Endothelial cell of umbilical vein (primary cell): ENCODE results near the gene SLC26A2. TPM values are rescaled to one million over a fixed set of nuclear protein-coding genes. Genes with fewer than 3 reads are reported as not detected.

ENCODE experiments used
- BruUV-seq: library from RNA; stranded (reverse); fragments of 400-500 nt; replicated peaks from 2 replicates; lab custom pipeline; 2021; lab: Mats Ljungman, UMichigan
- CTCF ChIA-PET: fragments of 300-600, 350-600 bp; sonication (Branson Sonifier 250); formaldehyde crosslinking; loops from one replicate; lab custom pipeline; 2021; ENCODE audit warnings: antibody characterized with exemption, inconsistent platforms; lab: Charles Lee
- POLR2A ChIA-PET: fragments of 300-600, 350-600 bp; sonication (Branson Sonifier 250); formaldehyde crosslinking; loops from one replicate; lab custom pipeline; 2021; ENCODE audit warnings: antibody characterized with exemption, inconsistent platforms; lab: Charles Lee
- DNase-seq: peaks from one replicate; pipeline ENCODE4 v3.0.0-alpha.2; 2011; ENCODE audit warnings: low read depth, low spot score
- FAIRE-seq: peaks from 2 replicates; lab custom pipeline; 2011; peaks lifted over from hg19 to GRCh38; lab: Jason Lieb, UNC
- H2AFZ ChIP-seq: 2 replicates; pipeline ENCODE4 v1.6.0; 2012; ENCODE audit warnings: low read depth, low read length, control low read depth, inconsistent platforms
- H3K27ac ChIP-seq: 2 replicates; pipeline ENCODE4 v1.5.1; 2011; ENCODE audit warnings: low read depth, mild to moderate bottlenecking, control low read depth, low read length, moderate library complexity; ENCODE audit not compliant: insufficient read depth
- H3K27me3 ChIP-seq, 2 experiments: 2 replicates each; pipeline versions ENCODE4 v1.6.0 to v1.6.1; 2011; ENCODE audit warnings: low read length in 2 of 2, mixed read lengths in 1 of 2; ENCODE audit not compliant: control insufficient read depth in 2 of 2, insufficient read depth in 2 of 2
- H3K36me3 ChIP-seq, 2 experiments: 2 replicates in 1 of 2; 3 replicates in 1 of 2; pipeline ENCODE4 v1.5.1; 2011; ENCODE audit warnings: low read length in 2 of 2, mild to moderate bottlenecking in 1 of 2, moderate library complexity in 1 of 2; ENCODE audit not compliant: control insufficient read depth in 2 of 2, insufficient read depth in 2 of 2; ENCODE audit errors: extremely low read depth in 1 of 2
- H3K4me1 ChIP-seq: 3 replicates; pipeline ENCODE4 v1.5.1; 2011; ENCODE audit warnings: mild to moderate bottlenecking, low read length; ENCODE audit not compliant: control insufficient read depth, insufficient read depth; ENCODE audit errors: extremely low read depth
- H3K4me2 ChIP-seq: 2 replicates; pipeline ENCODE4 v1.6.1; 2011; ENCODE audit warnings: low read length, control low read depth, mixed read lengths; ENCODE audit not compliant: insufficient read depth
- H3K4me3 ChIP-seq, 3 experiments: fragments of 200-600 bp in 1 of 3; sonication (generic), shearing (Covaris generic) in 1 of 3; replicated peaks in 1 of 3; 2 replicates each; pipeline ENCODE4 v1.5.1; 2011 to 2016; ENCODE audit warnings: control low read depth in 3 of 3, low read length in 3 of 3, mild to moderate bottlenecking in 2 of 3, inconsistent platforms in 1 of 3, low read depth in 1 of 3, moderate library complexity in 1 of 3; ENCODE audit not compliant: insufficient read depth in 1 of 3
- H3K79me2 ChIP-seq: 2 replicates; pipeline ENCODE4 v1.6.0; 2012; ENCODE audit warnings: low read length, inconsistent platforms; ENCODE audit not compliant: control insufficient read depth, insufficient read depth
- H3K9ac ChIP-seq: replicated peaks from 2 replicates; pipeline ENCODE3; 2011; ENCODE audit warnings: low read length, control low read depth; ENCODE audit not compliant: insufficient read depth; ENCODE audit errors: extremely low read depth
- H3K9me1 ChIP-seq: replicated peaks from 3 replicates; pipeline ENCODE4 v1.6.0; 2011; ENCODE audit warnings: mild to moderate bottlenecking, low read length; ENCODE audit not compliant: control insufficient read depth, insufficient read depth; ENCODE audit errors: extremely low read depth
- H3K9me3 ChIP-seq: replicated peaks from 2 replicates; pipeline ENCODE4 v1.5.1; 2012; ENCODE audit warnings: low read length, inconsistent platforms; ENCODE audit not compliant: control insufficient read depth, insufficient read depth
- H4K20me1 ChIP-seq: replicated peaks from 2 replicates; pipeline ENCODE3; 2011; ENCODE audit warnings: mild to moderate bottlenecking, low read length; ENCODE audit not compliant: control insufficient read depth, insufficient read depth; ENCODE audit errors: extremely low read depth
- CTCF ChIP-seq, 2 donors: IDR thresholded peaks; 1 replicate in 1 of 2; 2 replicates in 1 of 2; pipeline ENCODE4 v1.5.1; 2011; ENCODE audit warnings: low read length in 2 of 2, mild to moderate bottlenecking in 2 of 2, moderate library complexity in 2 of 2, control low read depth in 1 of 2, inconsistent platforms in 1 of 2, low read depth in 1 of 2; ENCODE audit not compliant: insufficient read depth in 1 of 2; ENCODE audit errors: extremely low read depth in 1 of 2
- EZH2 ChIP-seq: IDR thresholded peaks from 2 replicates; pipeline ENCODE4 v1.6.1; 2012; ENCODE audit warnings: borderline replicate concordance, low read depth, mild to moderate bottlenecking, moderate library complexity, low read length, inconsistent platforms; ENCODE audit not compliant: severe bottlenecking
- FOS ChIP-seq: IDR thresholded peaks from 2 replicates; pipeline ENCODE4 v1.6.1; 2011; ENCODE audit warnings: mild to moderate bottlenecking, low read length, moderate library complexity, borderline replicate concordance; ENCODE audit not compliant: insufficient read depth
- GATA2 ChIP-seq: IDR thresholded peaks from 2 replicates; pipeline ENCODE4 v1.7.0; 2011; ENCODE audit warnings: low read depth, mild to moderate bottlenecking, moderate library complexity, mixed read lengths, low read length; ENCODE audit not compliant: insufficient read length, insufficient read depth
- JUN ChIP-seq: IDR thresholded peaks from 2 replicates; pipeline ENCODE4 v1.6.1; 2011; ENCODE audit warnings: borderline replicate concordance, low read depth; ENCODE audit not compliant: insufficient read length, insufficient read depth
- MAX ChIP-seq: IDR thresholded peaks from 2 replicates; pipeline ENCODE4 v1.6.1; 2011; ENCODE audit not compliant: insufficient read depth, insufficient read length
- MYC ChIP-seq: IDR thresholded peaks from one replicate; pipeline ENCODE4 v1.6.1; 2011; ENCODE audit warnings: mild to moderate bottlenecking, low read depth, low read length
- POLR2A ChIP-seq: IDR thresholded peaks from 2 replicates; pipeline ENCODE4 v1.6.1; 2012; ENCODE audit warnings: low read depth, mild to moderate bottlenecking, control low read depth, low read length
- POLR2AphosphoS5 ChIP-seq: IDR thresholded peaks from 2 replicates; pipeline ENCODE4 v1.6.1; 2012; ENCODE audit warnings: low read depth, mild to moderate bottlenecking, control low read depth, low read length, moderate library complexity; ENCODE audit not compliant: insufficient read depth
- dilution Hi-C: fragments of 300-500 bp; cut with MboI; formaldehyde crosslinking; loops from one replicate; pipeline ENCODE4 v1.15.0; 2019; ENCODE audit warnings: low sequenced_read_pairs; ENCODE audit not compliant: extremely low pct_ligation_motif_present
- intact Hi-C: fragments of 100-400 bp; cut with micrococcal nuclease; formaldehyde crosslinking; loops from one replicate; pipeline ENCODE4 v1.10.0; 2022
- polyA plus RNA-seq, 4 experiments: library from polyadenylated mRNA; depleted of rRNA in 3 of 4; stranded (reverse) in 3 of 4; unstranded in 1 of 4; fragments of >200 nt; gene quantifications; 2 replicates each; pipeline versions ENCODE4 v1.2.1 to v1.2.3, GENCODE V29; 2011 to 2012; ENCODE audit warnings: missing spikeins in 1 of 4
- total RNA-seq: library from RNA; stranded (reverse); gene quantifications from 2 replicates; pipeline ENCODE4 v1.2.3, GENCODE V29; 2021

SLC26A2 gene
- total and polyA plus RNA-seq, 2 donors (not counting 3 experiments of a cell fraction or from before 2014, with no cell fraction given) = 5.9 to 16.8 TPM

- H3K9ac ChIP-seq = no peak overlapping the region
- no peaks in the 10 kb centered on the region for H3K9me3 ChIP-seq
- no peak for FAIRE-seq
These were observed 19.5 kb upstream of the SLC26A2 start for GRCh38 chr5:149940941-149941644.

More at GRCh38 chr5:149940941-149941644, 19.5 kb upstream of the SLC26A2 start:
- ChIA-PET POLR2A (no interaction called here), CTCF (no interaction called here)
- TF ChIP-seq FOS = no peak
- no peak for TF ChIP-seq CTCF (IDR thresholded peaks at IDR 0.05; ENCODE audit: extremely low read depth in 1 of 2, insufficient read depth in 1 of 2, low read depth in 1 of 2, low read length in 2 of 2)
- no peak for TF ChIP-seq MYC
- TF ChIP-seq POLR2AphosphoS5 = no peak
- no peak for TF ChIP-seq MAX
- no peak for TF ChIP-seq GATA2
- no peak for TF ChIP-seq POLR2A
- TF ChIP-seq EZH2 = no peak
- no peak for TF ChIP-seq JUN
- dilution Hi-C loops = no loop called here
- H3K4me1 ChIP-seq = peaks cover 33% of the 10 kb centered on the region
- no peak overlapping the region for H3K4me2 ChIP-seq
- H3K4me3 ChIP-seq = no peak overlapping the region
- no peak overlapping the region for H3K27ac ChIP-seq
- no peaks in the 10 kb centered on the region for H4K20me1 ChIP-seq
- H3K9me1 ChIP-seq = no peaks in the 10 kb centered on the region
- no peaks in the 10 kb centered on the region for H3K79me2 ChIP-seq
- BruUV-seq = no TSS peak
- H3K27me3 ChIP-seq = no peaks in the 10 kb centered on the region
- H3K36me3 ChIP-seq = no peaks in the 10 kb centered on the region
- H2AFZ ChIP-seq = no peak overlapping the region
- intact Hi-C loops = no loop called here
- DNase-seq = no peak
